MM.1S (cell line): ENCODE results near the gene PDPN.

Experiments
- CTCF ChIP-seq: fragments of 300-600 bp; sonication (generic); IDR thresholded peaks from 2 replicates; pipeline ENCODE4 v1.5.1; 2016; ENCODE audit warnings: antibody characterized with exemption, low read length, mixed read lengths
- EZH2 ChIP-seq: fragments of 300-600 bp; sonication (generic); optimal IDR thresholded peaks from 2 replicates; pipeline ENCODE3; 2017; ENCODE audit warnings: low read depth, mild to moderate bottlenecking, antibody characterized with exemption, low read length, mixed read lengths

GRCh38 chr1:13605159-13605558, 21.5 kb downstream of the PDPN start:
- TF ChIP-seq CTCF = no peak
- no peak for TF ChIP-seq EZH2
